ENCODE data around the gene NOS1AP.

Gene NOS1AP

GRCh38 chr1:162023547-162024501, 45.7 kb upstream of the NOS1AP start, which contains the start of gene OLFML2B:
TSS of gene OLFML2B (minus strand) at chr1:162023869. CDS start at chr1:162023430, 439 bp downstream.
- peak within 1 kb of the TSS; percentile 68 to 70 for H3K4me3 ChIP-seq
- intact Hi-C loops (cut with DNase I; ENCODE audit: low total_unique reads), result loop anchor here (2.0 kb wide), 1 partner anchor 155 kb away; no protein-coding TSS in a partner anchor
- DNase-seq, result peak; percentile 81 to 91
- peak within 1 kb of the TSS; percentile 82 for H3K27ac ChIP-seq
- H3K4me1 ChIP-seq, result peaks cover 12 to 48% (median 33%) of the 10 kb centered on the region in 4 donors
- no peaks in the 10 kb centered on the region for H3K9me3 ChIP-seq
- peak; percentile 43 to 50 for TF ChIP-seq CTCF (IDR thresholded peaks at IDR 0.05)
- no peaks in the 10 kb centered on the region for H3K36me3 ChIP-seq
- H3K27me3 ChIP-seq, result no peaks in the 10 kb centered on the region

GRCh38 chr1:162025541-162025940, 44.0 kb upstream of the NOS1AP start:
- Histone ChIP-seq H3K4me3 (no peak overlapping the region), H3K36me3 (no peaks in the 10 kb centered on the region), H3K9me3 (no peaks in the 10 kb centered on the region), H3K27me3 (no peaks in the 10 kb centered on the region), H3K4me1 (peaks cover under 1 to 37% (median 22%) of the 10 kb centered on the region in 4 donors), H3K27ac (no peak overlapping the region)
- no peak for TF ChIP-seq CTCF (IDR thresholded peaks at IDR 0.05)
- intact Hi-C loops (cut with DNase I; ENCODE audit: low total_unique reads), result loop anchor here (2.0 kb wide), 1 partner anchor 157 kb away; no protein-coding TSS in a partner anchor
- no peak for DNase-seq

GRCh38 chr1:162026881-162027280, 42.6 kb upstream of the NOS1AP start:
- no peaks in the 10 kb centered on the region for H3K27me3 ChIP-seq
- intact Hi-C loops (cut with DNase I; ENCODE audit: low total_unique reads), result no loop called here
- no peaks in the 10 kb centered on the region for H3K36me3 ChIP-seq
- no peaks in the 10 kb centered on the region for H3K9me3 ChIP-seq
- no peak for TF ChIP-seq CTCF (IDR thresholded peaks at IDR 0.05)
- no peak overlapping the region for H3K27ac ChIP-seq
- no peak for DNase-seq
- peaks cover 0 to 23% (median 12%) of the 10 kb centered on the region in 4 donors for H3K4me1 ChIP-seq
- H3K4me3 ChIP-seq, result no peak overlapping the region

GRCh38 chr1:162028726-162029125, 40.8 kb upstream of the NOS1AP start:
- DNase-seq, result no peak
- Histone ChIP-seq H3K27ac (no peak overlapping the region), H3K4me1 (peaks cover 0 to 21% (median 11%) of the 10 kb centered on the region in 4 donors), H3K9me3 (no peaks in the 10 kb centered on the region), H3K4me3 (no peak overlapping the region), H3K27me3 (no peaks in the 10 kb centered on the region), H3K36me3 (no peaks in the 10 kb centered on the region)
- no peak for TF ChIP-seq CTCF (IDR thresholded peaks at IDR 0.05)
- intact Hi-C loops (cut with DNase I; ENCODE audit: low total_unique reads), result no loop called here

- intact Hi-C loops (cut with DNase I; ENCODE audit: low total_unique reads), result no loop called here
- Histone ChIP-seq H3K4me3 (no peak overlapping the region), H3K27ac (no peak overlapping the region), H3K27me3 (no peaks in the 10 kb centered on the region), H3K9me3 (no peaks in the 10 kb centered on the region), H3K36me3 (no peaks in the 10 kb centered on the region), H3K4me1 (peaks cover 0 to 25% (median 12%) of the 10 kb centered on the region in 4 donors)
- DNase-seq, result no peak
- TF ChIP-seq CTCF (IDR thresholded peaks at IDR 0.05), result no peak
Measured at GRCh38 chr1:162029157-162029556, 40.3 kb upstream of the NOS1AP start.

All from tibial artery (tissue), 4 donors.